GM18505 (cell line): Measurements from ENCODE around the gene ABCF2.

ENCODE experiments used
- ATAC-seq: cut with Tn5 transposase; IDR thresholded peaks from one replicate; pipeline ENCODE4 v1.9.1; 2021; ENCODE audit not compliant: unreplicated experiment
- POLR2A ChIP-seq: IDR thresholded peaks from 4 replicates; pipeline ENCODE4 v1.6.1; 2011; ENCODE audit warnings: borderline replicate concordance; ENCODE audit not compliant: insufficient read depth, insufficient read length; ENCODE audit errors: extremely low read depth

Gene ABCF2

GRCh38 chr7:151261529-151261928 lies 34.5 kb upstream of the ABCF2 start:
- no peak for ATAC-seq
- no peak for TF ChIP-seq POLR2A

- no peak for ATAC-seq
- no peak for TF ChIP-seq POLR2A
Measured at GRCh38 chr7:151260883-151261282, 33.9 kb upstream of the ABCF2 start.

- no peak for TF ChIP-seq POLR2A
- no peak for ATAC-seq
Measured at GRCh38 chr7:151260471-151260870, 33.5 kb upstream of the ABCF2 start.

- ATAC-seq: no peak
- no peak for TF ChIP-seq POLR2A
Measured at GRCh38 chr7:151257990-151258389, 31.0 kb upstream of the ABCF2 start.

GRCh38 chr7:151256410-151257045 lies 29.5 kb upstream of the ABCF2 start:
- no peak for ATAC-seq
- no peak for TF ChIP-seq POLR2A

- TF ChIP-seq POLR2A: no peak
- ATAC-seq: no peak
Measured at GRCh38 chr7:151255390-151255789, 28.4 kb upstream of the ABCF2 start.

GRCh38 chr7:151254851-151255250 lies 27.8 kb upstream of the ABCF2 start:
- no peak for TF ChIP-seq POLR2A
- no peak for ATAC-seq

GRCh38 chr7:151254316-151254715 lies 27.3 kb upstream of the ABCF2 start:
- no peak for ATAC-seq
- TF ChIP-seq POLR2A: no peak

- TF ChIP-seq POLR2A: no peak
- no peak for ATAC-seq
Measured at GRCh38 chr7:151252961-151253711, 26.1 kb upstream of the ABCF2 start.

GRCh38 chr7:151252561-151252835 lies 25.5 kb upstream of the ABCF2 start:
- TF ChIP-seq POLR2A: no peak
- ATAC-seq: no peak

GRCh38 chr7:151251689-151252560 lies 24.9 kb upstream of the ABCF2 start:
- TF ChIP-seq POLR2A: no peak
- no peak for ATAC-seq

- no peak for TF ChIP-seq POLR2A
- no peak for ATAC-seq
Measured at GRCh38 chr7:151251328-151251688, 24.3 kb upstream of the ABCF2 start.

- no peak for ATAC-seq
- TF ChIP-seq POLR2A: no peak
Measured at GRCh38 chr7:151250181-151251132, 23.5 kb upstream of the ABCF2 start.
